ENCODE results near the gene SLC1A7.

- TF ChIP-seq CTCF (IDR thresholded peaks at IDR 0.05; ENCODE audit: poor library complexity), result no peak
- no peak for TF ChIP-seq EZH2 (IDR thresholded peaks at IDR 0.05; ENCODE audit: borderline replicate concordance)
- no peak for TF ChIP-seq EZH2phosphoT487 (IDR thresholded peaks at IDR 0.05; ENCODE audit: low read depth, severe bottlenecking, unreplicated experiment)
These were observed 67.9 kb downstream of the SLC1A7 start for GRCh38 chr1:53074313-53075154.
